GM21360 (cell line): ENCODE measurements around the gene EPS8L1.
"Not testable (repeated sequence)": the region's sequence is repeated elsewhere in the genome, so short reads cannot be mapped to it uniquely, and the experiment has no call there.

Experiments
- ATAC-seq: cut with Tn5 transposase; IDR thresholded peaks from one replicate; pipeline ENCODE4 v1.9.1; 2021; ENCODE audit warnings: mild to moderate bottlenecking, moderate library complexity; ENCODE audit not compliant: unreplicated experiment

EPS8L1 gene

GRCh38 chr19:55075371-55075998, at the start of gene EPS8L1:
Gene EPS8L1 (plus strand): TSS chr19:55075869. CDS start chr19:55076445, 576 bp downstream.
- no peak for ATAC-seq

GRCh38 chr19:55027140-55027471, 48.6 kb upstream of the EPS8L1 start:
- not testable (repeated sequence) for ATAC-seq

- no peak for ATAC-seq
These were observed 48.0 kb upstream of the EPS8L1 start for GRCh38 chr19:55027472-55028337.

GRCh38 chr19:55028757-55029156, 46.9 kb upstream of the EPS8L1 start:
- ATAC-seq = no peak

- no peak for ATAC-seq
These were observed 44.5 kb upstream of the EPS8L1 start for GRCh38 chr19:55031178-55031577.

GRCh38 chr19:55032170-55032800, 43.4 kb upstream of the EPS8L1 start:
- ATAC-seq = no peak

GRCh38 chr19:55032976-55033643, 42.6 kb upstream of the EPS8L1 start:
- ATAC-seq = not testable (repeated sequence)

- no peak for ATAC-seq
These were observed 40.9 kb upstream of the EPS8L1 start for GRCh38 chr19:55034751-55035150.

GRCh38 chr19:55036058-55036457, 39.6 kb upstream of the EPS8L1 start:
- ATAC-seq = no peak

GRCh38 chr19:55037603-55038002, 38.1 kb upstream of the EPS8L1 start:
- ATAC-seq = not testable (repeated sequence)

- not testable (repeated sequence) for ATAC-seq
These were observed 35.0 kb upstream of the EPS8L1 start for GRCh38 chr19:55040654-55041053.

GRCh38 chr19:55041244-55041626, 34.4 kb upstream of the EPS8L1 start:
- no peak for ATAC-seq

GRCh38 chr19:55041627-55042343, 33.9 kb upstream of the EPS8L1 start:
- no peak for ATAC-seq

- no peak for ATAC-seq
These were observed 33.4 kb upstream of the EPS8L1 start for GRCh38 chr19:55042344-55042678.

- ATAC-seq = no peak
These were observed 33.0 kb upstream of the EPS8L1 start for GRCh38 chr19:55042688-55043087.

- no peak for ATAC-seq
These were observed 31.4 kb upstream of the EPS8L1 start for GRCh38 chr19:55044286-55044685.

GRCh38 chr19:55044771-55045716, 30.6 kb upstream of the EPS8L1 start:
- no peak for ATAC-seq

GRCh38 chr19:55046975-55047622, 28.6 kb upstream of the EPS8L1 start:
- no peak for ATAC-seq

GRCh38 chr19:55047951-55048350, 27.7 kb upstream of the EPS8L1 start:
- ATAC-seq = no peak
